ENCODE measurements around the gene STAG1.
"Not testable (repeated sequence)": the region's sequence is repeated elsewhere in the genome, so short reads cannot be mapped to it uniquely, and the experiment has no call there.

DNA sequence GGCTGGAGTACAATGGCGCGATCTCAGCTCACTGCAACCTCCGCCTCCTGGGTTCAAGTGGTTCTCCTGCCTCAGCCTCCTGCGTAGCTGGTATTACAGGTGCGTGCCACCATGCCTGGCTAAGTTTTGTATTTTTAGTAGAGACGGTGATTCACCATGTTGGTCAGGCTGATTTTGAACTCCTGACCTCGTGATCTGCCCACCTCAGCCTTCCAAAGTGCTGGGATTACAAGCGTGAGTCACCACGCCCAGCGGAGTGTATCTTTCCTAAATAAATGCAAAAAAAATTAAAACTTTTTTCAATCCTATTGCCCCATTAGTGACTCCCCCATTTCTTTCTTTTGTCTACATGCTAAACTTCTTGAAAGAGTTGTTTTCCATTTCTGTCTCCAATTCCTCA, 49.0 kb upstream of the STAG1 start:
- TF ChIP-seq, protein P1, sequence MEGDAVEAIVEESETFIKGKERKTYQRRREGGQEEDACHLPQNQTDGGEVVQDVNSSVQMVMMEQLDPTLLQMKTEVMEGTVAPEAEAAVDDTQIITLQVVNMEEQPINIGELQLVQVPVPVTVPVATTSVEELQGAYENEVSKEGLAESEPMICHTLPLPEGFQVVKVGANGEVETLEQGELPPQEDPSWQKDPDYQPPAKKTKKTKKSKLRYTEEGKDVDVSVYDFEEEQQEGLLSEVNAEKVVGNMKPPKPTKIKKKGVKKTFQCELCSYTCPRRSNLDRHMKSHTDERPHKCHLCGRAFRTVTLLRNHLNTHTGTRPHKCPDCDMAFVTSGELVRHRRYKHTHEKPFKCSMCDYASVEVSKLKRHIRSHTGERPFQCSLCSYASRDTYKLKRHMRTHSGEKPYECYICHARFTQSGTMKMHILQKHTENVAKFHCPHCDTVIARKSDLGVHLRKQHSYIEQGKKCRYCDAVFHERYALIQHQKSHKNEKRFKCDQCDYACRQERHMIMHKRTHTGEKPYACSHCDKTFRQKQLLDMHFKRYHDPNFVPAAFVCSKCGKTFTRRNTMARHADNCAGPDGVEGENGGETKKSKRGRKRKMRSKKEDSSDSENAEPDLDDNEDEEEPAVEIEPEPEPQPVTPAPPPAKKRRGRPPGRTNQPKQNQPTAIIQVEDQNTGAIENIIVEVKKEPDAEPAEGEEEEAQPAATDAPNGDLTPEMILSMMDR (IDR thresholded peaks at IDR 0.05), result not testable (repeated sequence)
- not testable (repeated sequence) for TF ChIP-seq POLR2A (IDR thresholded peaks at IDR 0.05)

Data from body of pancreas (tissue), 4 donors.